T47D (cell line): ENCODE measurements around the gene RNPEPL1.

Experiments
- DNase-seq, 2 experiments: peaks; one replicate each; pipeline versions ENCODE4 v3.0.0 to v3.0.0-alpha.2; 2011 to 2012; ENCODE audit warnings: low read depth in 1 of 2, low spot score in 1 of 2
- JUND ChIP-seq: IDR thresholded peaks from 2 replicates; pipeline ENCODE4 v1.6.1; 2012; ENCODE audit warnings: low read depth
- in situ Hi-C: cut with HindIII; loops from 2 replicates; pipeline ENCODE4 v1.10.0; 2016; ENCODE audit warnings: low sequenced_read_pairs, low pct_unique_long_range_greater_than_20kb

The RNPEPL1 gene

DNA sequence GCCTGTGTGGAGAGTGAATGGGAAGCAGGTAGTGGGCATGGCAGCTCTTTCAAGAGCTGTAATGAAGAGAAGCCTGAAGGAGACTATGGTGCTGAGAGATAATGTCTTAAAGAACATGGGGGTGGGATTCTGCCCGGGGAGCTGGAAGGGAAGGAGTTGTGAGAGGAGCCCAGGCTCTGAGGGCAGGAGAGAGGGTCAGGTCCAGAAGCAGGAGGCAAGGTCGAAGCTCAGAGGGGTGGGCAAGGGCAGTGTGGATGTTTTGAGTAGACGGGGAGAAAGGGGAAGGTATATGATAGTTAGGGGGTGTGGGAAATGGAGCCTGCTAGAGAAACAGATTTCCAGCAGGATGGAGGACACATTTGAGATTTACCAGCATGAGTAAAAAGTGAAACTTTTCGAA lies 20.4 kb downstream of the RNPEPL1 start:
- DNase-seq = no peak
- in situ Hi-C loops = no loop called here
- TF ChIP-seq JUND = no peak

DNA sequence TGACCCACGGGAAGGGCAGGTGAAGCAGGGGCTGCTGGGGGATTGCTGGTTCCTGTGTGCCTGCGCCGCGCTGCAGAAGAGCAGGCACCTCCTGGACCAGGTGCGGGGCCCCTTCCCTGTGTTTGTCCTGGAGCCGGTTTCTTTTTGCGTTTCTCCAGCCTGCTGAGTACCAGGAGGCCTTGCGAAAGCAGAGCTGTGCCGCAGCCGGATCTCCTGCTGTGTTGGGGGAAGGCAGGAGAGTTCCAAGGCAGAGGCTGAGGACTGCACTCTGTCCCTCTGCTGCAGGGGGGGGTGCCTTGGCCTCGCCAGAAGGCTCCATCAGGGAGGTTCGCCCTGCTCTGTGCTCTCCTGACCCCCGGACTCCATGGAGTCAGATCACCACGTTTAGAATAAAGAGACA lies 21.1 kb downstream of the RNPEPL1 start:
- TF ChIP-seq JUND = no peak
- DNase-seq = no peak
- in situ Hi-C loops = no loop called here

DNA sequence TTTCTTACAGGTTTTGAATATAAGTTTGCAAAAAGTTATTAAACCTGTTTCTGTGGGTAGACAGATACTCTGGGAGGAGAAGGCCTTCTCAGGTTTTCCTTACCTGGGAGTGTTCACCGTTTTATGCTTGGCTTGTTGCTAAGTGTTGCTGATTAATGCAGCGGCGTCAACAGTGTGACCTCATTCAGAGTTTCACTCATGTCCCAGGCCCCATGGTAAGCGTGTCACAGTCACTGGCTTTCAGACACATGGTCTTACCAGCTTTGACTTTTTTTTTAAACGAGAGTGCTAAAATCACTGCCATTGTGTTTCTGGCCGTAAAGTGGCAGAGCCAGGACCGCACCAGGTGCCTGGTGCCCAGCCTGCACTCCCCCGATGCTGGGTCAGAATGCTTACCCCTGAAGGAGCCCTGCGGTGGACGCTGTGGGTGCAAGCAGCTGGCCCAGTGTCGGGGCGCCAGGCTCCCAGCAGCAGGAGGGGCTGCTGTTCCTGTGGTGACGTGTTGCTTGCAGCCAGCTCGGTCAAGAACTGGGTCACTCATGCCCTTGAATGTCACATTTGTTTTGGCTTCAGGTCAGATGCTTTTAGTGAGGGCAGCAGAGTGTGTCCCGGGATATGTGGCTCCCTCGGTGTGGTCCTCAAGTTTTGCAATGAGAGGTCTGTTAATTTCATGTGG lies 21.7 kb downstream of the RNPEPL1 start:
- TF ChIP-seq JUND = no peak
- no peak for DNase-seq
- in situ Hi-C loops = no loop called here

- no peak for DNase-seq
- in situ Hi-C loops = no loop called here
- TF ChIP-seq JUND = no peak
Observed at GRCh38 chr2:240590681-240591111, 22.4 kb downstream of the RNPEPL1 start.

DNA sequence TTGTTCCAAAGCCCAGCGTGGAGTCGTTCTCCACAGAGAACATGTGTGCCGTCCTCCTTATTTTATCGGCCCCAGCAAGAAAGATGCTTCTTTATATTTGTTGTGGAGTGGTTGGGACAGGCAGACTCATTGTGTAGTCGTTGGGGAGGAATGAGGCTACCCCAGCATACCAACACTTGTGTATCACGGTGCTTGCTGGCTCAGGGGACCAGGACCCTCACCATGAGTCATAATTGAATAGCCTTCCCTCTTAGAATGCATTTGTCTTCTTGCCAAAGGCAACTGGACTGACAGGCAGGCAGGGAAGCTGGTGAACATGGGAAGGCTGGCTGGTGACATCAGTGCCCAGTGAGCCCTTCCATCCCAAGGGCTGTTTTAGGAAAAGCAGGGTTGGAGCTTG lies 22.9 kb downstream of the RNPEPL1 start:
- in situ Hi-C loops = no loop called here
- no peak for TF ChIP-seq JUND
- DNase-seq = no peak

GRCh38 chr2:240591784-240592183 lies 23.5 kb downstream of the RNPEPL1 start:
- TF ChIP-seq JUND = no peak
- in situ Hi-C loops = no loop called here
- DNase-seq = no peak

- TF ChIP-seq JUND = no peak
- no peak for DNase-seq
- in situ Hi-C loops = no loop called here
Observed at GRCh38 chr2:240593026-240593702, 24.9 kb downstream of the RNPEPL1 start.

DNA sequence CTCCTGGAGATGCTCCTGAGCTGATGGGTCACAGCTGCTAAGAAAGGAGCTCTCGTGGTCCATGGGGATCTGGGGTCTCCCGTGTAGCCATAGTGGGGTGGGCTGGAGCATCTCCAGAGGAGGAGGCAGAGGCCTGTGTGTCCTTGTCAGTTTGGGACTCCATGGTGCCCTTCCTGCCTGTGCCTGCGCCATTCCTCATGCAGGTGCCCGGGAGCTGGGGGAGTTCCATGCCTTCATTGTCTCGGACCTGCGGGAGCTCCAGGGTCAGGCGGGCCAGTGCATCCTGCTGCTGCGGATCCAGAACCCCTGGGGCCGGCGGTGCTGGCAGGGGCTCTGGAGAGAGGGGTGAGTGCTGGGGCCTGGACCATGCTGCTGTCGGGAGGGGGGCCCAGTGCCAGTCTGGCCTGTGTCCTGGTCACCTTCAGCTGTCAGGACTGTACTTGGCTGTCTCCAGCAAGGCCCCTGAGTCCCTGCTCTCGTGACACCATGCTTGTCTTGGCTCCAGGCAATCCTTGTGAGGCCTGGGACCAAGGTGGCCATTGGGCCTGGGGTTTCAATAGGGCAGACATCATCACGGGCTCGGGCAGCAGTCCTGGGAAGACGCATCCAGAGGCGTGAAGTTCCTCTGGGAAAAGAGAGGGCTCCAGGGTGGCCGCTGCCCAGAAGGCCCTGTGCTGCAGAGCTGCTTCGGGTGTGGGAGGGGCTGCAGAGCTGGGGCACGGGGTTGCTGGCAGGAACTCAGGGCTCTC lies 25.6 kb downstream of the RNPEPL1 start:
- in situ Hi-C loops = no loop called here
- no peak for DNase-seq
- TF ChIP-seq JUND = no peak

- no peak for DNase-seq
- no peak for TF ChIP-seq JUND
- in situ Hi-C loops = no loop called here
Observed at GRCh38 chr2:240594511-240595380, 26.5 kb downstream of the RNPEPL1 start.

- DNase-seq = peak in 1 of 2 experiments; percentile 24
- no peak for TF ChIP-seq JUND
- in situ Hi-C loops = no loop called here
Observed at GRCh38 chr2:240595381-240596079, 27.2 kb downstream of the RNPEPL1 start.

DNA sequence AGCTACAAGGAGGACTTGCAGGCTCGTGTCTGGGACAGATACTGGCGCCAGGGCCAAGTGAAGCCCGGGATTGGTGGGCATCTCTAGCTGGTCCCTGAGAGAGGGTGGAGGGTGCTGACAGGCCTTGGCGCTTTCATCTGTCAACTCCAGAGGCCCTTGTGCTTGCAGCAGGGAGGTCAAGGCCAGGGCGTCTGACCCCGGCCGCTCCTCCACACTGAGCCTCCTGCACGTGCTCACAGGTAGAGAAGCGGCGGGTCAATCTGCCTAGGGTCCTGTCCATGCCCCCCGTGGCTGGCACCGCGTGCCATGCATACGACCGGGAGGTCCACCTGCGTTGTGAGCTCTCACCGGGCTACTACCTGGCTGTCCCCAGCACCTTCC lies 27.8 kb downstream of the RNPEPL1 start:
- no peak for TF ChIP-seq JUND
- in situ Hi-C loops = no loop called here
- DNase-seq = no peak

DNA sequence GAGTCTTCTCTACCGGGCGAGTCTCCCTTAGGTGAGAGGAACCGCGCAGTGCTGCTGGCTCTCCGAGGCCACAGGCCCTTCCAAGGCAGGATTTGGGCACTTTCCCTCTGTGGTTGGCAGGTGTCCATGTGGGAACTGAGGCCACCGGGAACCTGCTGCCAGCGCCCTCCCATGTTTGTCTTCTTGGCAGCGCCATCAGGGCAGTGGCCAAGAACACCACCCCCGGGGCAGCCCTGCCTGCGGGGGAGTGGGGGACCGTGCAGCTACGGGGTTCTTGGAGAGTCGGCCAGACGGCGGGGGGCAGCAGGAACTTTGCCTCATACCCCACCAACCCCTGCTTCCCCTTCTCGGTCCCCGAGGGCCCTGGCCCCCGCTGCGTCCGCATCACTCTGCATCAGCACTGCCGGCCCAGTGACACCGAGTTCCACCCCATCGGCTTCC lies 28.2 kb downstream of the RNPEPL1 start:
- in situ Hi-C loops = no loop called here
- no peak for TF ChIP-seq JUND
- no peak for DNase-seq
